Hepatocyte (in vitro differentiated cells): ENCODE data around the gene TNS3. TPM values are rescaled to one million over a fixed set of nuclear protein-coding genes. Genes with fewer than 3 reads are reported as not detected.
A peak's percentile ranks its signal among the peaks of the same experiment; 100 is the strongest.

ENCODE experiments used
- DNase-seq: peaks from one replicate; pipeline ENCODE4 v3.0.0-alpha.2; 2016; ENCODE audit warnings: low spot score
- H2AFZ ChIP-seq: fragments of 200-600 bp; sonication (generic); 2 replicates; pipeline ENCODE4 v1.6.0; 2016; ENCODE audit warnings: antibody characterized with exemption, mild to moderate bottlenecking
- H3K27ac ChIP-seq: fragments of 200-600 bp; sonication (generic); 2 replicates; pipeline ENCODE4 v1.5.1; 2016; ENCODE audit warnings: mild to moderate bottlenecking
- H3K27me3 ChIP-seq: fragments of 200-600 bp; sonication (generic); 2 replicates; pipeline ENCODE4 v1.6.1; 2016
- H3K36me3 ChIP-seq: fragments of 200-600 bp; sonication (generic); replicated peaks from 2 replicates; pipeline ENCODE4 v1.5.1; 2016; ENCODE audit warnings: low read depth; ENCODE audit not compliant: insufficient read depth
- H3K4me1 ChIP-seq: fragments of 200-600 bp; sonication (generic); 2 replicates; pipeline ENCODE4 v1.5.1; 2016; ENCODE audit warnings: mild to moderate bottlenecking, moderate library complexity; ENCODE audit not compliant: insufficient read depth
- H3K4me2 ChIP-seq: fragments of 200-600 bp; sonication (generic); 2 replicates; pipeline ENCODE4 v1.6.0; 2016
- H3K4me3 ChIP-seq: fragments of 200-600 bp; sonication (generic); 2 replicates; pipeline ENCODE4 v1.5.1; 2016; ENCODE audit warnings: mild to moderate bottlenecking
- H3K79me2 ChIP-seq: fragments of 200-600 bp; sonication (generic); 2 replicates; pipeline ENCODE4 v1.6.0; 2017; ENCODE audit warnings: mild to moderate bottlenecking
- H3K9me2 ChIP-seq: fragments of 200-600 bp; sonication (generic); replicated peaks from 2 replicates; pipeline ENCODE4 v1.6.0; 2017; ENCODE audit warnings: mild to moderate bottlenecking; ENCODE audit not compliant: insufficient read depth
- H3K9me3 ChIP-seq: fragments of 200-600 bp; sonication (generic); 2 replicates; pipeline ENCODE4 v1.5.1; 2016; ENCODE audit warnings: low read depth, mild to moderate bottlenecking
- H4K20me1 ChIP-seq: fragments of 200-600 bp; sonication (generic); 2 replicates; pipeline ENCODE4 v1.6.0; 2016; ENCODE audit warnings: mild to moderate bottlenecking; ENCODE audit not compliant: insufficient read depth, poor library complexity, severe bottlenecking
- EZH2 ChIP-seq: fragments of 200-600 bp; sonication (generic); IDR thresholded peaks from 2 replicates; pipeline ENCODE4 v1.6.1; 2016; ENCODE audit warnings: antibody characterized with exemption, mild to moderate bottlenecking, borderline replicate concordance
- EZH2phosphoT487 ChIP-seq: fragments of 200-600 bp; sonication (generic); IDR thresholded peaks from one replicate; pipeline ENCODE4 v1.6.1; 2018; ENCODE audit warnings: antibody characterized with exemption, mild to moderate bottlenecking, low read depth, moderate library complexity; ENCODE audit not compliant: unreplicated experiment, severe bottlenecking
- WGBS: methylation state at CpG from one replicate; pipeline ENCODE4 v1.1.6; 2016; ENCODE audit warnings: low lambda C conversion rate; ENCODE audit errors: missing lambda C conversion rate; 5-methylcytosine and 5-hydroxymethylcytosine counted together
- polyA plus RNA-seq: library from polyadenylated mRNA; unstranded; fragments of >200 nt; fragmentation: Nextera tagmentation; extraction: Ambion mirVana; gene quantifications from 2 replicates; pipeline ENCODE4 v1.2.1, GENCODE V29; 2016
- total RNA-seq: library from RNA; depleted of rRNA; stranded (reverse); fragments of >200 nt; gene quantifications from 2 replicates; pipeline ENCODE4 v1.2.3, GENCODE V29; 2014
- TF ChIP-seq, protein P1 (sequence below): fragments of 200-600 bp; sonication (generic); IDR thresholded peaks from 2 replicates; pipeline ENCODE4 v1.5.1; 2016; ENCODE audit warnings: antibody characterized with exemption, mild to moderate bottlenecking; ENCODE audit not compliant: poor library complexity

The TNS3 gene
- total and polyA plus RNA-seq, 2 experiments from 2014 or later, result 30.0 to 73.3 TPM

DNA sequence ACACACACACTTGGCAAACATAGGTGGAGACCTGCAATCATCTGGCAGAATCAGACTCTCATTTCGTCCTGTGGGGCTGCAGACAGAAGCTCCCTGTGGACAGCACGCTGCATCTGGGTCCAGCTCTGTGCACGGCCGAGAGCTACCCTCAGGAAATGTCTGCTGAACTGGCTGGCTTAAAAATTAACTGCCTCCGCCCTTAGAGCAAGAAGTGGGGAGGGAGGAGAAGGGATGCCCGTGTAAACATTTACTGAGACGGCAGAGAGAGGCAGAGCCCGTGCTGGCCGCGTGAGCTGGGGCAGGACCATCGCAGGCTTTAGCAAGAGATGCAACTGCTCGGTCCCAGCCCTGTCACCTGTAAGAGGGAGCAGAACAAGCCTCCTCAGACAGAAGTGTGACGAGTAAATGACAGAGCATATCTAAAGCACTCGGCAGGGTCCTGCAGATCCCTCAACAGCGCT is 81.8 kb downstream of the TNS3 start:
- no peak for TF ChIP-seq EZH2phosphoT487
- TF ChIP-seq EZH2, result no peak
- TF ChIP-seq, protein P1, sequence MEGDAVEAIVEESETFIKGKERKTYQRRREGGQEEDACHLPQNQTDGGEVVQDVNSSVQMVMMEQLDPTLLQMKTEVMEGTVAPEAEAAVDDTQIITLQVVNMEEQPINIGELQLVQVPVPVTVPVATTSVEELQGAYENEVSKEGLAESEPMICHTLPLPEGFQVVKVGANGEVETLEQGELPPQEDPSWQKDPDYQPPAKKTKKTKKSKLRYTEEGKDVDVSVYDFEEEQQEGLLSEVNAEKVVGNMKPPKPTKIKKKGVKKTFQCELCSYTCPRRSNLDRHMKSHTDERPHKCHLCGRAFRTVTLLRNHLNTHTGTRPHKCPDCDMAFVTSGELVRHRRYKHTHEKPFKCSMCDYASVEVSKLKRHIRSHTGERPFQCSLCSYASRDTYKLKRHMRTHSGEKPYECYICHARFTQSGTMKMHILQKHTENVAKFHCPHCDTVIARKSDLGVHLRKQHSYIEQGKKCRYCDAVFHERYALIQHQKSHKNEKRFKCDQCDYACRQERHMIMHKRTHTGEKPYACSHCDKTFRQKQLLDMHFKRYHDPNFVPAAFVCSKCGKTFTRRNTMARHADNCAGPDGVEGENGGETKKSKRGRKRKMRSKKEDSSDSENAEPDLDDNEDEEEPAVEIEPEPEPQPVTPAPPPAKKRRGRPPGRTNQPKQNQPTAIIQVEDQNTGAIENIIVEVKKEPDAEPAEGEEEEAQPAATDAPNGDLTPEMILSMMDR, result no peak
- peaks cover 96% of the 10 kb centered on the region for H3K79me2 ChIP-seq
- H3K9me3 ChIP-seq, result no peaks in the 10 kb centered on the region
- H3K27ac ChIP-seq, result peak overlapping the region; percentile 83
- no peak overlapping the region for H3K4me3 ChIP-seq
- H3K4me1 ChIP-seq, result peaks cover 80% of the 10 kb centered on the region
- H2AFZ ChIP-seq, result no peak overlapping the region
- no peaks in the 10 kb centered on the region for H3K36me3 ChIP-seq
- H4K20me1 ChIP-seq, result peaks cover 7% of the 10 kb centered on the region
- 45% methylated on average over 15 of the region's 15 CpGs for WGBS
- peak overlapping the region; percentile 56 for H3K4me2 ChIP-seq
- peak; percentile 76 for DNase-seq
- no peaks in the 10 kb centered on the region for H3K9me2 ChIP-seq
- no peaks in the 10 kb centered on the region for H3K27me3 ChIP-seq

DNA sequence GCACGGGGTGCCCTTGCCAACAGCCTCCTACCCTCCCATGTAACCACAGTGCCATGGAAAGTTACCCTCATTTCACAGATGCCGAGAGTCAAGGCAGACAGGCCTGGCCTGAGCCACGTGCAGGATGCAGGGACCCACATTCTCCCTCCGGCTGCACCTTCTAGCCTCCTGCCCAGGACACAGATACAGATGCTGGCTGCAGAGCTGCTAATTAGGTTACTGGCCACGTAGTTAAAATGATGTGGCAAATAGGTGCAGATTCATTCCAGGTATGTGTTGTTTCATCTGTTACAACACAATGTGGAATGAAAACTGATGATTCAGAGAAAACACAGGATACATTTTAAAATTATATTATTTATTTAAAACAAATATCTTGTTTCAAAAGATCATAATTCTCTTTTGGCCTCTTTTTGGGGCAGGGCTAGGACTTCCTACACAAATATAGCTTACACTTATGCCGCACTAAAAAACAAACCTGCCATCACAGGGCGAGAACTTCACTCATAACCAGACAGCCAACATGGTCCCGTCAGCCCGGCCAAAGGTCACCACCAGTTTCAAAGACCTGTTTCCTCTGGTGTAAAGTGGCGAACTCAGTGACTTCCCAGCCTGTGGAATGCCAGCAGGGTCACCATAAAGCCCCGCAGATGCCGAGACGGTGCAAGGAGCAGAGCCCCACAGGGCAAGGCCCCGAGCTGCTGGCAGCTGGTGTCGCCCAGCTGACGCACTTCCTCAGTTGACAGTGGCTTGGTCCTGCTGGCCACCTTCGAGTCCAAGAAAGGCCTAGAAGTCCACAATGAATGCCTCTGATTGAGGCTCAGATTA is 83.5 kb downstream of the TNS3 start:
- Histone ChIP-seq H3K79me2 (peaks cover 96% of the 10 kb centered on the region), H3K27me3 (no peaks in the 10 kb centered on the region), H3K36me3 (no peaks in the 10 kb centered on the region), H3K4me1 (peaks cover 95% of the 10 kb centered on the region), H2AFZ (no peak overlapping the region), H3K9me2 (no peaks in the 10 kb centered on the region), H3K4me2 (peak overlapping the region; percentile 17), H3K9me3 (no peaks in the 10 kb centered on the region), H3K27ac (peak overlapping the region; percentile 83), H3K4me3 (no peak overlapping the region), H4K20me1 (peaks cover 7% of the 10 kb centered on the region)
- WGBS, result 61% methylated on average over 17 of the region's 17 CpGs
- DNase-seq, result no peak
- TF ChIP-seq EZH2 (no peak), EZH2phosphoT487 (no peak)
- TF ChIP-seq, protein P1, result no peak

DNA sequence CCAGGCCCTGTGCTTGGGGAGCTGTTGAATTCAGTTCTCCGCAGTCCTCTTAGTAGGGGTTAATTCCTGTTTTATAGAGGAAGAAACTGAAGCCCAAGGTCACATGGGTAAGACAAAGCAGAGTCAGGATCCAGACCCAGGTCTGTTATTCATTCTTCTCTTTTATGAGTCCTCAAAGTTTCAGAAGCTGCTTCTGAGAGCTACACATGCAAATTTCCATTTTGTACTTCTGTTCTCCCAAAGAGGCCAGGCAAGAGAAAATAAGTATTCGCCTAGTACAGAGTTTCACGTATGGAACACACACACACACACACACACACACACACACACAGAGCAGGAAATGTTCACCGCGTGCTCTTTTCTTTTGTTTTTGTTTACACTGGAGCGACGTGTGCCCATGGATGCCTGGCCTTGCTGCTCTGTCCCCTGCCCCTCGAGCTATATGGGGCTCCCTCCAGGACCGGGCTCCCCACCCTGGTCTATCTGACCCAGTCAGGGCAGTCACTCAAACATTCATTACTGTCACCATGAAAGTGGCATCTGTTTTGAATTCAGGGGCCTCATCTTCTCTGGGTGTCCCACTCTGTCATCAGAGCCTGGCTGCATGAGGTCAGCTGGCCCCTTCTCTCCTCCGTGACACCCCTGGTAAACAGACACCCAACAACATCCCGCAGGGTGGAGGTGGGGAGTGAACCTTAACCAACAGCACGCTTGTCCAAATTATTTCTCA is 84.4 kb downstream of the TNS3 start:
- no peak for TF ChIP-seq EZH2phosphoT487
- no peak for TF ChIP-seq EZH2
- TF ChIP-seq, protein P1, result no peak
- H3K9me3 ChIP-seq, result no peaks in the 10 kb centered on the region
- no peaks in the 10 kb centered on the region for H3K27me3 ChIP-seq
- H3K4me3 ChIP-seq, result no peak overlapping the region
- peaks cover 86% of the 10 kb centered on the region for H3K4me1 ChIP-seq
- no peaks in the 10 kb centered on the region for H3K36me3 ChIP-seq
- H3K27ac ChIP-seq, result peak overlapping the region; percentile 83
- H3K9me2 ChIP-seq, result no peaks in the 10 kb centered on the region
- H3K4me2 ChIP-seq, result peak overlapping the region; percentile 23
- peaks cover 96% of the 10 kb centered on the region for H3K79me2 ChIP-seq
- WGBS, result 47% methylated on average over 12 of the region's 12 CpGs
- no peak for DNase-seq
- no peaks in the 10 kb centered on the region for H4K20me1 ChIP-seq
- H2AFZ ChIP-seq, result no peak overlapping the region
